Coronary artery (tissue), 2 donors: Measurements from ENCODE around the gene CLEC16A.

Experiments used
- DNase-seq: peaks from one replicate; pipeline ENCODE4 v3.0.0-alpha.2; 2017; ENCODE audit warnings: low spot score
- H3K27ac ChIP-seq, 2 donors: fragments of 200-600 bp; sonication (generic); one replicate each; pipeline ENCODE4 v1.5.1; 2016 to 2019
- H3K4me3 ChIP-seq: fragments of 200-600 bp; sonication (generic); 2 replicates; pipeline ENCODE4 v1.5.1; 2016; ENCODE audit warnings: mild to moderate bottlenecking, moderate library complexity
- CTCF ChIP-seq: fragments of 200-600 bp; sonication (generic); IDR thresholded peaks from one replicate; pipeline ENCODE4 v1.5.1; 2019; ENCODE audit warnings: antibody characterized with exemption

The CLEC16A gene

GRCh38 chr16:11089504-11090124 is 145.2 kb downstream of the CLEC16A start:
- no peak for TF ChIP-seq CTCF
- Histone ChIP-seq H3K27ac (no peak overlapping the region), H3K4me3 (no peak overlapping the region)
- no peak for DNase-seq

- DNase-seq, result no peak
- Histone ChIP-seq H3K4me3 (no peak overlapping the region), H3K27ac (no peak overlapping the region)
- no peak for TF ChIP-seq CTCF
Observed at GRCh38 chr16:11090232-11090631, 145.9 kb downstream of the CLEC16A start.

- DNase-seq, result no peak
- H3K27ac ChIP-seq, result no peak overlapping the region
- no peak overlapping the region for H3K4me3 ChIP-seq
- TF ChIP-seq CTCF, result no peak
Observed at GRCh38 chr16:11091021-11091785, 146.8 kb downstream of the CLEC16A start.

GRCh38 chr16:11092788-11093571 is 148.6 kb downstream of the CLEC16A start:
- no peak overlapping the region for H3K4me3 ChIP-seq
- TF ChIP-seq CTCF, result no peak
- no peak for DNase-seq
- H3K27ac ChIP-seq, result no peak overlapping the region

GRCh38 chr16:11093572-11094074 is 149.3 kb downstream of the CLEC16A start:
- DNase-seq, result no peak
- TF ChIP-seq CTCF, result no peak
- Histone ChIP-seq H3K4me3 (no peak overlapping the region), H3K27ac (no peak overlapping the region)

- Histone ChIP-seq H3K4me3 (no peak overlapping the region), H3K27ac (no peak overlapping the region)
- no peak for DNase-seq
- TF ChIP-seq CTCF, result no peak
Observed at GRCh38 chr16:11094075-11094856, 149.9 kb downstream of the CLEC16A start.
